Endothelial cell of umbilical vein (primary cell): ENCODE measurements around the gene HOXB6. TPM values are rescaled to one million over a fixed set of nuclear protein-coding genes. Genes with fewer than 3 reads are reported as not detected.

Experiments used
- BruUV-seq: library from RNA; stranded (reverse); fragments of 400-500 nt; replicated peaks from 2 replicates; lab custom pipeline; 2021; lab: Mats Ljungman, UMichigan
- CTCF ChIA-PET: fragments of 300-600, 350-600 bp; sonication (Branson Sonifier 250); formaldehyde crosslinking; loops from one replicate; lab custom pipeline; 2021; ENCODE audit warnings: antibody characterized with exemption, inconsistent platforms; lab: Charles Lee
- POLR2A ChIA-PET: fragments of 300-600, 350-600 bp; sonication (Branson Sonifier 250); formaldehyde crosslinking; loops from one replicate; lab custom pipeline; 2021; ENCODE audit warnings: antibody characterized with exemption, inconsistent platforms; lab: Charles Lee
- DNase-seq: peaks from one replicate; pipeline ENCODE4 v3.0.0-alpha.2; 2011; ENCODE audit warnings: low read depth, low spot score
- FAIRE-seq: peaks from 2 replicates; lab custom pipeline; 2011; peaks lifted over from hg19 to GRCh38; lab: Jason Lieb, UNC
- H2AFZ ChIP-seq: 2 replicates; pipeline ENCODE4 v1.6.0; 2012; ENCODE audit warnings: low read depth, low read length, control low read depth, inconsistent platforms
- H3K27ac ChIP-seq: 2 replicates; pipeline ENCODE4 v1.5.1; 2011; ENCODE audit warnings: low read depth, mild to moderate bottlenecking, control low read depth, low read length, moderate library complexity; ENCODE audit not compliant: insufficient read depth
- H3K27me3 ChIP-seq, 2 experiments: 2 replicates each; pipeline versions ENCODE4 v1.6.0 to v1.6.1; 2011; ENCODE audit warnings: low read length in 2 of 2, mixed read lengths in 1 of 2; ENCODE audit not compliant: control insufficient read depth in 2 of 2, insufficient read depth in 2 of 2
- H3K36me3 ChIP-seq, 2 experiments: 2 replicates in 1 of 2; 3 replicates in 1 of 2; pipeline ENCODE4 v1.5.1; 2011; ENCODE audit warnings: low read length in 2 of 2, mild to moderate bottlenecking in 1 of 2, moderate library complexity in 1 of 2; ENCODE audit not compliant: control insufficient read depth in 2 of 2, insufficient read depth in 2 of 2; ENCODE audit errors: extremely low read depth in 1 of 2
- H3K4me1 ChIP-seq: 3 replicates; pipeline ENCODE4 v1.5.1; 2011; ENCODE audit warnings: mild to moderate bottlenecking, low read length; ENCODE audit not compliant: control insufficient read depth, insufficient read depth; ENCODE audit errors: extremely low read depth
- H3K4me2 ChIP-seq: 2 replicates; pipeline ENCODE4 v1.6.1; 2011; ENCODE audit warnings: low read length, control low read depth, mixed read lengths; ENCODE audit not compliant: insufficient read depth
- H3K4me3 ChIP-seq, 3 experiments: fragments of 200-600 bp in 1 of 3; sonication (generic), shearing (Covaris generic) in 1 of 3; replicated peaks in 1 of 3; 2 replicates each; pipeline ENCODE4 v1.5.1; 2011 to 2016; ENCODE audit warnings: control low read depth in 3 of 3, low read length in 3 of 3, mild to moderate bottlenecking in 2 of 3, inconsistent platforms in 1 of 3, low read depth in 1 of 3, moderate library complexity in 1 of 3; ENCODE audit not compliant: insufficient read depth in 1 of 3
- H3K79me2 ChIP-seq: 2 replicates; pipeline ENCODE4 v1.6.0; 2012; ENCODE audit warnings: low read length, inconsistent platforms; ENCODE audit not compliant: control insufficient read depth, insufficient read depth
- H3K9ac ChIP-seq: replicated peaks from 2 replicates; pipeline ENCODE3; 2011; ENCODE audit warnings: low read length, control low read depth; ENCODE audit not compliant: insufficient read depth; ENCODE audit errors: extremely low read depth
- H3K9me1 ChIP-seq: replicated peaks from 3 replicates; pipeline ENCODE4 v1.6.0; 2011; ENCODE audit warnings: mild to moderate bottlenecking, low read length; ENCODE audit not compliant: control insufficient read depth, insufficient read depth; ENCODE audit errors: extremely low read depth
- H3K9me3 ChIP-seq: replicated peaks from 2 replicates; pipeline ENCODE4 v1.5.1; 2012; ENCODE audit warnings: low read length, inconsistent platforms; ENCODE audit not compliant: control insufficient read depth, insufficient read depth
- H4K20me1 ChIP-seq: replicated peaks from 2 replicates; pipeline ENCODE3; 2011; ENCODE audit warnings: mild to moderate bottlenecking, low read length; ENCODE audit not compliant: control insufficient read depth, insufficient read depth; ENCODE audit errors: extremely low read depth
- EZH2 ChIP-seq: IDR thresholded peaks from 2 replicates; pipeline ENCODE4 v1.6.1; 2012; ENCODE audit warnings: borderline replicate concordance, low read depth, mild to moderate bottlenecking, moderate library complexity, low read length, inconsistent platforms; ENCODE audit not compliant: severe bottlenecking
- JUN ChIP-seq: IDR thresholded peaks from 2 replicates; pipeline ENCODE4 v1.6.1; 2011; ENCODE audit warnings: borderline replicate concordance, low read depth; ENCODE audit not compliant: insufficient read length, insufficient read depth
- POLR2A ChIP-seq: IDR thresholded peaks from 2 replicates; pipeline ENCODE4 v1.6.1; 2012; ENCODE audit warnings: low read depth, mild to moderate bottlenecking, control low read depth, low read length
- POLR2AphosphoS5 ChIP-seq: IDR thresholded peaks from 2 replicates; pipeline ENCODE4 v1.6.1; 2012; ENCODE audit warnings: low read depth, mild to moderate bottlenecking, control low read depth, low read length, moderate library complexity; ENCODE audit not compliant: insufficient read depth
- dilution Hi-C: fragments of 300-500 bp; cut with MboI; formaldehyde crosslinking; loops from one replicate; pipeline ENCODE4 v1.15.0; 2019; ENCODE audit warnings: low sequenced_read_pairs; ENCODE audit not compliant: extremely low pct_ligation_motif_present
- intact Hi-C: fragments of 100-400 bp; cut with micrococcal nuclease; formaldehyde crosslinking; loops from one replicate; pipeline ENCODE4 v1.10.0; 2022
- polyA plus RNA-seq, 4 experiments: library from polyadenylated mRNA; depleted of rRNA in 3 of 4; stranded (reverse) in 3 of 4; unstranded in 1 of 4; fragments of >200 nt; gene quantifications; 2 replicates each; pipeline versions ENCODE4 v1.2.1 to v1.2.3, GENCODE V29; 2011 to 2012; ENCODE audit warnings: missing spikeins in 1 of 4
- total RNA-seq: library from RNA; stranded (reverse); gene quantifications from 2 replicates; pipeline ENCODE4 v1.2.3, GENCODE V29; 2021
- TF ChIP-seq, protein P1 (sequence below): IDR thresholded peaks from 2 replicates; pipeline ENCODE4 v1.6.1; 2011; ENCODE audit not compliant: insufficient read depth, insufficient read length

The HOXB6 gene
- total and polyA plus RNA-seq, 2 donors (not counting 3 experiments of a cell fraction or from before 2014, with no cell fraction given) = 8.8 to 24.0 TPM

DNA sequence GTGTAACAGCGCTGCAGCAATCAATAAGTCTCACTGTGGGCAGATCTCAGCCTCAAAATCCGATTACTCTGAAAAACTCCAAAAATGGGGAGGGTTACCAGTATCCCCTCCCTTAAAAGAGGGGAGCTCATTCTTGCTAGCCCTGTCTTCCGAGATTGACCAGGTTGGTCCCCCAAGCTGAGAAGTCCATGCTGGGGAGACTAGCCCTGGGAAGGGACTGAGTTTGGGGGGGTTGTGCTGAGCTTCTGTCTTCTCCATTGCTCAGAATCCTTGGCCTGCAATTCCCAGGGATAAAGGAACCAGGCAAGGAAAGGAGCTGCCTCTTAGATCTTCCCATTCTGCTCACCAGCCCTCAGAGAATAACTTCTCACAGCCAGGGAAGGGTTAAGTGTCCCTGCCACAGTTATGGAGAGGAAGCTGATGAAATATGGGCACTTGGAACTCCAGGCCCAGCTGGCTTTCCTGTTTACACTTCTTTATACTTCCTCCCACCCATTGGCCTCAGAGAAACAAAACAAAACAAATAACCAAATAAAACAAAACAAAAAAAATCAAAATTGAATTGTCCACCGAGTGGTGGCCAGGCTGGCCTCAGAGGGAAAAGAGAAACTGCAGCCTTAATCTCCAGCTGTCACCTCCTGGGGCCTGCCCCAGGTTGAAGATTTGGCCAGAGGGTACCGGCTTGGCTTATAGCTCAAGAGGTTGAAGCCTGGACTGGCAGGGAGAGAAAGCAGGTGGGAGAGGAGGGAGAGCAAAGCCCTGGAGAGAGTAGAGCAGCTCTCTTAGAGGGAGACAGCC is 17.3 kb downstream of the HOXB6 start:
- Histone ChIP-seq H2AFZ (no peak overlapping the region), H3K4me1 (peaks cover 47% of the 10 kb centered on the region), H3K27me3 (no peaks in the 10 kb centered on the region), H3K9me1 (no peaks in the 10 kb centered on the region), H4K20me1 (no peaks in the 10 kb centered on the region), H3K9ac (peak overlapping the region; percentile 1), H3K36me3 (peaks cover 0 to 8% of the 10 kb centered on the region in 2 experiments), H3K4me3 (no peak overlapping the region), H3K79me2 (peaks cover 40% of the 10 kb centered on the region), H3K4me2 (peak overlapping the region; percentile 37), H3K27ac (peak overlapping the region; percentile 22), H3K9me3 (no peaks in the 10 kb centered on the region)
- ChIA-PET POLR2A (no interaction called here), CTCF (interaction anchor here (0.9 to 2.3 kb wide), 15 partner anchors 10 to 372 kb away, joined by 3 to 22 read pairs (median 4); partner anchors contain the start of gene HOXB8)
- FAIRE-seq (peak; percentile 93), DNase-seq (peak; percentile 65)
- dilution Hi-C loops (no loop called here), intact Hi-C loops (no loop called here)
- TSS peak; percentile 21 for BruUV-seq
- TF ChIP-seq EZH2 (no peak), POLR2AphosphoS5 (peak; percentile 49)

DNA sequence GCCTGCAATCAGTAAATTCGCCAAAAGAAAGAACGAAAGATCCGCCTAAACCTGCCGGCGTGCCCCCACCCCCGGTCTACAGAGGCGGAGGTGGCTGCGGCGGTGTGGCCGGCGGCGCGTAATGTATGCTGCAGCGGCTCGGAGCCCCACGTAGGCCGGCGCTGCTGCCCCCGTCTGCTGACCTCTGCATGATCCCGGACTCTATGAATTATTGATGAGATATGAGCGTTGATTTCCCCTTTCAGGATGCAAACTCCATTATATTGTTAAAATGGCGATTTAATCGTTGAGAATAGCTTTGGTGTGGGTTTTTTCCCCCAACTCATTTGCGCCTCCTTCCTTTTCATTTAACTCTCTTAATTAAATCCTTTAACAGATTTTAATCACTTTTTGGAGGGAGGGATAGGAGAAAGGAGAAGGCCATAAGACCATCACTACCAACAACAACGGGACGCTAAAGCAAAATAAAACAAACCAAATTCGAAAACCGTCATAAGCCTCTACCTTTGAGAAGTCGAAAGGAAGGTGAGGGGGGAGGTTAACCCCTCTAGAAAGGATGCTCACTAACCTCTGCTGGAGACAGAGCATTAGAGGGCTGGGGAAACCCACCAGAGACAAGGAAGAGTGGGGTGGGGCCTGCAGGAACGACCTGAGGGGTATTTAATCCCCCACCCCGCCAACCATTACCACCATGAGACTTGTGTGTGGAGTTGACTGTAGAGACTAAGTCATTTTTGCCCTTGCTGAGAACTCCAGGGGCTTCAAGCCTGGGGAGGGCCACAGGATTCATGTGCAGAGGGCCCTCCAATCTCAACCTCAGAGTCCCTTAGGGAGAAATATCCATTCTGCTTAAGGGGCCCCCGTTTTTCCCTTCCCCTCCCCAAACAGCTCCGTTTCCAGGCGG is 18.2 kb downstream of the HOXB6 start:
- BruUV-seq = no TSS peak
- Histone ChIP-seq H3K9ac (peak overlapping the region; percentile 57), H3K4me2 (peak overlapping the region; percentile 62), H3K4me3 (peak overlapping the region; percentile 33 to 81 (median 61)), H2AFZ (peak overlapping the region; percentile 16), H3K36me3 (peaks cover 0 to 8% of the 10 kb centered on the region in 2 experiments), H3K9me1 (no peaks in the 10 kb centered on the region), H3K9me3 (no peaks in the 10 kb centered on the region), H3K27me3 (no peaks in the 10 kb centered on the region), H3K79me2 (peaks cover 46% of the 10 kb centered on the region), H4K20me1 (no peaks in the 10 kb centered on the region), H3K4me1 (peaks cover 48% of the 10 kb centered on the region), H3K27ac (peak overlapping the region; percentile 22)
- DNase-seq (peak; percentile 36), FAIRE-seq (no peak)
- TF ChIP-seq JUN (no peak), POLR2A (no peak), POLR2AphosphoS5 (no peak)
- TF ChIP-seq, protein P1, sequence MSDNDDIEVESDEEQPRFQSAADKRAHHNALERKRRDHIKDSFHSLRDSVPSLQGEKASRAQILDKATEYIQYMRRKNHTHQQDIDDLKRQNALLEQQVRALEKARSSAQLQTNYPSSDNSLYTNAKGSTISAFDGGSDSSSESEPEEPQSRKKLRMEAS = no peak
- dilution Hi-C loops (no loop called here), intact Hi-C loops (no loop called here)
- POLR2A ChIA-PET = no interaction called here
- CTCF ChIA-PET = interaction anchor here (0.9 to 2.3 kb wide), 10 partner anchors 31 to 371 kb away, joined by 3 to 22 read pairs (median 4); no protein-coding TSS in a partner anchor
